Smooth muscle cell (in vitro differentiated cells): ENCODE data around the gene KRT33B. TPM values are rescaled to one million over a fixed set of nuclear protein-coding genes. Genes with fewer than 3 reads are reported as not detected.
"Not testable (repeated sequence)": the region's sequence is repeated elsewhere in the genome, so short reads cannot be mapped to it uniquely, and the experiment has no call there.

ENCODE experiments used
- DNase-seq: peaks from one replicate; lab custom pipeline; 2025; ENCODE audit not compliant: unreplicated experiment; lab: John Stamatoyannopoulos, UW
- H2AFZ ChIP-seq: fragments of 200-600 bp; sonication (generic); 2 replicates; pipeline ENCODE4 v1.6.0; 2016; ENCODE audit warnings: antibody characterized with exemption, low read depth, mild to moderate bottlenecking
- H3F3A ChIP-seq: fragments of 200-600 bp; sonication (generic); 2 replicates; pipeline ENCODE4 v1.6.0; 2017; ENCODE audit warnings: antibody characterized with exemption, low read depth
- H3K27ac ChIP-seq: fragments of 200-600 bp; sonication (generic); 2 replicates; pipeline ENCODE4 v1.5.1; 2016; ENCODE audit warnings: low read depth, mild to moderate bottlenecking
- H3K27me3 ChIP-seq: fragments of 200-600 bp; sonication (generic); 2 replicates; pipeline ENCODE4 v1.6.1; 2016; ENCODE audit warnings: low read depth, mild to moderate bottlenecking
- H3K36me3 ChIP-seq: fragments of 200-600 bp; sonication (generic); 2 replicates; pipeline ENCODE4 v1.5.1; 2016; ENCODE audit warnings: low read depth
- H3K4me1 ChIP-seq: fragments of 200-600 bp; sonication (generic); 2 replicates; pipeline ENCODE4 v1.5.1; 2016; ENCODE audit warnings: low read depth
- H3K4me2 ChIP-seq: fragments of 200-600 bp; sonication (generic); 2 replicates; pipeline ENCODE4 v1.6.0; 2016; ENCODE audit warnings: mild to moderate bottlenecking
- H3K4me3 ChIP-seq: fragments of 200-600 bp; sonication (generic); 2 replicates; pipeline ENCODE4 v1.5.1; 2016; ENCODE audit warnings: mild to moderate bottlenecking
- H3K79me2 ChIP-seq: fragments of 200-600 bp; sonication (generic); 2 replicates; pipeline ENCODE4 v1.6.0; 2016; ENCODE audit warnings: low read depth, mild to moderate bottlenecking
- H3K9ac ChIP-seq: fragments of 200-600 bp; sonication (generic); 2 replicates; pipeline ENCODE4 v1.6.0; 2016; ENCODE audit warnings: low read depth
- H3K9me3 ChIP-seq: fragments of 200-600 bp; sonication (generic); replicated peaks from 2 replicates; pipeline ENCODE4 v1.5.1; 2016; ENCODE audit warnings: low read depth
- H4K20me1 ChIP-seq: fragments of 200-600 bp; sonication (generic); 2 replicates; pipeline ENCODE4 v1.6.0; 2016; ENCODE audit warnings: low read depth
- CTCF ChIP-seq: fragments of 200-600 bp; sonication (generic); IDR thresholded peaks from 2 replicates; pipeline ENCODE4 v1.5.1; 2017; ENCODE audit warnings: borderline replicate concordance, mild to moderate bottlenecking, antibody characterized with exemption; ENCODE audit not compliant: insufficient read depth, poor library complexity, severe bottlenecking
- WGBS: methylation state at CpG from one replicate; pipeline ENCODE4 v1.1.7; 2016; ENCODE audit warnings: low lambda C conversion rate; 5-methylcytosine and 5-hydroxymethylcytosine counted together
- polyA plus RNA-seq: library from polyadenylated mRNA; unstranded; fragments of >200 nt; fragmentation: Nextera tagmentation; extraction: Ambion mirVana; gene quantifications from 2 replicates; pipeline ENCODE4 v1.2.1, GENCODE V29; 2016
- total RNA-seq: library from RNA; depleted of rRNA; stranded (reverse); fragments of >200 nt; gene quantifications from 2 replicates; pipeline ENCODE4 v1.2.3, GENCODE V29; 2014

Gene KRT33B
- total and polyA plus RNA-seq, 2 experiments from 2014 or later: 1.1 to 2.7 TPM

- 96% methylated on average over 16 of the region's 16 CpGs for WGBS
- DNase-seq: no peak
- no peaks in the 10 kb centered on the region for H3K27me3 ChIP-seq
- H3K4me3 ChIP-seq: no peak within 1 kb of the TSS
- no peak within 1 kb of the TSS for H3K4me2 ChIP-seq
- H3K27ac ChIP-seq: no peak within 1 kb of the TSS
- H3K9me3 ChIP-seq: no peaks in the 10 kb centered on the region
- no peaks in the 10 kb centered on the region for H3K36me3 ChIP-seq
- H3F3A ChIP-seq: no peaks in the 10 kb centered on the region
- no peaks in the 10 kb centered on the region for H3K79me2 ChIP-seq
- no peaks in the 10 kb centered on the region for H4K20me1 ChIP-seq
- H3K4me1 ChIP-seq: no peaks in the 10 kb centered on the region
- no peak within 1 kb of the TSS for H3K9ac ChIP-seq
- TF ChIP-seq CTCF: no peak
- H2AFZ ChIP-seq: no peak within 1 kb of the TSS
Measured at GRCh38 chr17:41396996-41397660, 27.5 kb upstream of the KRT33B start, which contains the start of gene KRT31. TSS of gene KRT31 (minus strand) at chr17:41397608. CDS start at chr17:41397539, 69 bp downstream.

- H3K27me3 ChIP-seq: no peaks in the 10 kb centered on the region
- no peak for TF ChIP-seq CTCF
- H3K9me3 ChIP-seq: no peaks in the 10 kb centered on the region
- no peak for DNase-seq
- H4K20me1 ChIP-seq: no peaks in the 10 kb centered on the region
- H3K9ac ChIP-seq: no peak overlapping the region
- H3K27ac ChIP-seq: no peak overlapping the region
- no peak overlapping the region for H3K4me3 ChIP-seq
- no peak overlapping the region for H3K4me2 ChIP-seq
- H3K4me1 ChIP-seq: no peaks in the 10 kb centered on the region
- H3F3A ChIP-seq: no peaks in the 10 kb centered on the region
- WGBS: 94% methylated on average over 7 of the region's 7 CpGs
- no peak overlapping the region for H2AFZ ChIP-seq
- no peaks in the 10 kb centered on the region for H3K36me3 ChIP-seq
- H3K79me2 ChIP-seq: no peaks in the 10 kb centered on the region
Measured at GRCh38 chr17:41396340-41396739, 26.7 kb upstream of the KRT33B start.

- WGBS: 96% methylated on average over 1 of the region's 1 CpG
- no peak for TF ChIP-seq CTCF
- Histone ChIP-seq H3K4me2 (no peak overlapping the region), H3K36me3 (no peaks in the 10 kb centered on the region), H4K20me1 (no peaks in the 10 kb centered on the region), H3K4me3 (no peak overlapping the region), H3K9me3 (no peaks in the 10 kb centered on the region), H2AFZ (no peak overlapping the region), H3K9ac (no peak overlapping the region), H3K27ac (no peak overlapping the region), H3K79me2 (no peaks in the 10 kb centered on the region), H3F3A (no peaks in the 10 kb centered on the region), H3K4me1 (no peaks in the 10 kb centered on the region), H3K27me3 (no peaks in the 10 kb centered on the region)
- no peak for DNase-seq
Measured at GRCh38 chr17:41395611-41396010, 26.0 kb upstream of the KRT33B start.

GRCh38 chr17:41395044-41395443 is 25.4 kb upstream of the KRT33B start:
- not testable (repeated sequence) for H3K4me2 ChIP-seq, H3K27me3 ChIP-seq, DNase-seq, H3K9me3 ChIP-seq, H3K27ac ChIP-seq, H3F3A ChIP-seq, H3K9ac ChIP-seq, H3K79me2 ChIP-seq, H3K4me3 ChIP-seq, H2AFZ ChIP-seq, H3K36me3 ChIP-seq, H4K20me1 ChIP-seq, H3K4me1 ChIP-seq
- 96% methylated on average over 12 of the region's 12 CpGs for WGBS
